Peyer's patch (tissue), 4 donors: ENCODE data around the gene TK2.

ENCODE experiments used
- CTCF ChIP-seq, 6 experiments: fragments of 450-650 bp in 4 of 6; fragments of 200-600 bp in 2 of 6; sonication (generic) in 1 of 6; IDR thresholded peaks; one replicate each; pipeline ENCODE4 v1.5.1; 2017 to 2019; ENCODE audit warnings: antibody characterized with exemption in 6 of 6, mild to moderate bottlenecking in 3 of 6, moderate library complexity in 1 of 6
- POLR2A ChIP-seq, 2 donors: fragments of 450-650 bp; IDR thresholded peaks; one replicate each; pipeline ENCODE4 v1.5.1; 2017; ENCODE audit warnings: antibody characterized with exemption in 2 of 2, mild to moderate bottlenecking in 2 of 2, moderate library complexity in 2 of 2

DNA sequence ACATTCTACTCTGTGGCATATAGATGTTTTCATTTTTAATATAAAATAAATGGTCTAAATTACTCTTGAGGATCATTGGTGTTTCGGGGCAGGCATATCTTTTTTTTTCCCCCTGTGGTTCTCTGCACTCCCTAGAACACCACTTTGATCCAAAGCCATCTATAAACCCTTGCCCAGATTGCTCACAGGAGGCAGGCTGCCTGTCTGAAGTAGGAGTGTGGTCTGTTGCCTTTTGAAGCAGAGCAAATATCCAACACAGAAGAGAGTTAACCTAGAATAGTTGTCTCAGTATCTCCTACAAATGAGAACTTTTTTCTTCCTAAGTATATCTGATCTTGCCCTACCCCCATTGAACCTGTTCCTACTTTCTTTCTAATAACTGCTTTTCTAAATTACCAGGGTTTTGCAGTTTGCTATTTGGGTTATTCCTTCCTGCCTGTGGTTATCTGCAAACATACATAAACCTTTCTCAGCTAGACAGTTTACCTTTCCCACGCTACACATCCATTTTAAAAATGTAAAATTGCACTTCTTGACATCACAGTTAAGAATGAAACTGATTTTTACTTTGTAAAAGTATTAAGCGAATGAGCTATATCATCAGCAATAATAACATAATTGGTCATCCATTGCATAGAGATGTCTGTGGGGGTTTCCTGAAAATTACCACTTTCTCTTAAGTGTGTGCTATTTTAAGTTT, 11.6 kb upstream of the TK2 start:
- TF ChIP-seq CTCF (IDR thresholded peaks at IDR 0.05), result no peak
- TF ChIP-seq POLR2A (IDR thresholded peaks at IDR 0.05), result no peak
